NCI-H526 treated with DMSO at 0.1 percent for 48 hours (cell line): Measurements from ENCODE around the gene FOXC1.

ENCODE experiments used
- DNase-seq: peaks from one replicate; lab custom pipeline; 2025; lab: John Stamatoyannopoulos, UW

FOXC1 gene

DNA sequence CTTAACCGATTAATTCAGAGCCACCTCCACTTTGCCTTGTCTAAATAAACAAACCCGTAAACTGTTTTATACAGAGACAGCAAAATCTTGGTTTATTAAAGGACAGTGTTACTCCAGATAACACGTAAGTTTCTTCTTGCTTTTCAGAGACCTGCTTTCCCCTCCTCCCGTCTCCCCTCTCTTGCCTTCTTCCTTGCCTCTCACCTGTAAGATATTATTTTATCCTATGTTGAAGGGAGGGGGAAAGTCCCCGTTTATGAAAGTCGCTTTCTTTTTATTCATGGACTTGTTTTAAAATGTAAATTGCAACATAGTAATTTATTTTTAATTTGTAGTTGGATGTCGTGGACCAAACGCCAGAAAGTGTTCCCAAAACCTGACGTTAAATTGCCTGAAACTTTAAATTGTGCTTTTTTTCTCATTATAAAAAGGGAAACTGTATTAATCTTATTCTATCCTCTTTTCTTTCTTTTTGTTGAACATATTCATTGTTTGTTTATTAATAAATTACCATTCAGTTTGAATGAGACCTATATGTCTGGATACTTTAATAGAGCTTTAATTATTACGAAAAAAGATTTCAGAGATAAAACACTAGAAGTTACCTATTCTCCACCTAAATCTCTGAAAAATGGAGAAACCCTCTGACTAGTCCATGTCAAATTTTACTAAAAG lies 2.7 kb downstream of the FOXC1 start:
- DNase-seq: peak; percentile 21

DNA sequence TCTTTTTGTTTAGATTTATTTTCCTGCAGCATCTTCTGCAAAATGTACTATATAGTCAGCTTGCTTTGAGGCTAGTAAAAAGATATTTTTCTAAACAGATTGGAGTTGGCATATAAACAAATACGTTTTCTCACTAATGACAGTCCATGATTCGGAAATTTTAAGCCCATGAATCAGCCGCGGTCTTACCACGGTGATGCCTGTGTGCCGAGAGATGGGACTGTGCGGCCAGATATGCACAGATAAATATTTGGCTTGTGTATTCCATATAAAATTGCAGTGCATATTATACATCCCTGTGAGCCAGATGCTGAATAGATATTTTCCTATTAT lies 3.2 kb downstream of the FOXC1 start:
- DNase-seq: no peak

DNA sequence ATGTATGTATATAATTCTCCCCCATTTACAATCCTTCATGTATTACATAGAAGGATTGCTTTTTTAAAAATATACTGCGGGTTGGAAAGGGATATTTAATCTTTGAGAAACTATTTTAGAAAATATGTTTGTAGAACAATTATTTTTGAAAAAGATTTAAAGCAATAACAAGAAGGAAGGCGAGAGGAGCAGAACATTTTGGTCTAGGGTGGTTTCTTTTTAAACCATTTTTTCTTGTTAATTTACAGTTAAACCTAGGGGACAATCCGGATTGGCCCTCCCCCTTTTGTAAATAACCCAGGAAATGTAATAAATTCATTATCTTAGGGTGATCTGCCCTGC lies 3.6 kb downstream of the FOXC1 start:
- DNase-seq: no peak

DNA sequence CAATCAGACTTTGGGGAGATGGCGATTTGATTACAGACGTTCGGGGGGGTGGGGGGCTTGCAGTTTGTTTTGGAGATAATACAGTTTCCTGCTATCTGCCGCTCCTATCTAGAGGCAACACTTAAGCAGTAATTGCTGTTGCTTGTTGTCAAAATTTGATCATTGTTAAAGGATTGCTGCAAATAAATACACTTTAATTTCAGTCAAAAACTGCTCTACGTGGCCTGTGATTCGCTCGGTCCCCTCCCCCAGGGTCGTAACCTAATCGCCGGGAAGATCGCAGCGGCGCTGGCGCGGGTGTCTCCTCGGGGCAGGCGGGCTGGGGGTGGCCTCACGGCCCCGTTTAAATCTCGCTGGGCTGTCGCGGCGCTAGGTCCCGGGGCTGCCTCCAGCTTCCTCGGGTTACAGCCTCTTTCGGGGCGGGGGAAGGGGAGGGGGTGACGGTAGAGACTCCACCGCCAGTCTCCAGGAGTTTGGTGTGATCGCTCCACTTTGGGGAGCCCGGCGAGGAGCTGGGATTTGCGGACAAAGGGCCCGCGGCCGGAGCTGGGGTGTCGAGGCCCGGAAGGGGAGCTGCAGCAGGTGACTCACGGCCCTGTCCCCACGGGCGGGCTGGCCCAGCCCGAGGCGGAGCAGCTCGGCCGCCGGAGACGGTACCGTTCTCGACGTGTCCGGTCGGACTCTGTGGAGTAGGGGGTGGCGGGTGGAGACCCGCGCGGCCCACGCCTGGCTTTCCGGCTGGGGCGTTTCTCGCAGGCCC lies 4.2 kb downstream of the FOXC1 start:
- no peak for DNase-seq

DNA sequence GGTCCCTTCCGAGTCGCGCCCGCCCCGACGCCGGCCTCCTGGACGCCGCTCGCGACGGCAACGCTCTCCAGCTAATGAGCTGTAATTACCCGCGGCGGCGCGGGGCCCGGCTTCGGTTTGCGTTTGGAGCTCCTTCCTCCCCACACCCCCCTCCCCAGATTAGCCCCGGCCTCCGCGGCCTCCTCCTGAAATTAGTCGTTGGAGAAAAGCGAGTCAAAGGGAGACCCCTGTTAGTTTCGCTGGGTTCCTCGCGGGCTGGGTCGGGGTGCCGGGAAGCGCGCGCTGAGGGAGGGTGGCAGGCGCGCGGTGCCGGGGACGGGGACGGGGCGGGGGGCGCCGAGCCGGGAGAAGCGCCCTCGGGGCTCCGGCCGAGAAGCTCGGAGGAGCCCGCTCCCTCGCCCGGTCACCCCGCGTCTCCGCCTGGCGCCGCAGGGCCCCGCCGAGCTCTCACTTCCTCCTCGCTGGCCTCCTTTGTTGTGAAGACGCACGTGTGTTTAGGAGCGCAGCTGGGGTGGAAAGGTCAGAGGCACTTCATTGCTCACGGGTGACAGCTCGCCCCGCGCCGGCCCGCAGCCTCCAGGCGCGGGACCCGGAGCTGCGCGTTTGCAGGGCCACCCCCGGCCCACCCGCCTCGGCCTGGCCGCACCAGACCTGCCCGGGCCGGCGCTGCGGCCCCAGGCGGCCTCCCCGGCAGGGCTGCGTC lies 4.9 kb downstream of the FOXC1 start:
- DNase-seq: no peak

DNA sequence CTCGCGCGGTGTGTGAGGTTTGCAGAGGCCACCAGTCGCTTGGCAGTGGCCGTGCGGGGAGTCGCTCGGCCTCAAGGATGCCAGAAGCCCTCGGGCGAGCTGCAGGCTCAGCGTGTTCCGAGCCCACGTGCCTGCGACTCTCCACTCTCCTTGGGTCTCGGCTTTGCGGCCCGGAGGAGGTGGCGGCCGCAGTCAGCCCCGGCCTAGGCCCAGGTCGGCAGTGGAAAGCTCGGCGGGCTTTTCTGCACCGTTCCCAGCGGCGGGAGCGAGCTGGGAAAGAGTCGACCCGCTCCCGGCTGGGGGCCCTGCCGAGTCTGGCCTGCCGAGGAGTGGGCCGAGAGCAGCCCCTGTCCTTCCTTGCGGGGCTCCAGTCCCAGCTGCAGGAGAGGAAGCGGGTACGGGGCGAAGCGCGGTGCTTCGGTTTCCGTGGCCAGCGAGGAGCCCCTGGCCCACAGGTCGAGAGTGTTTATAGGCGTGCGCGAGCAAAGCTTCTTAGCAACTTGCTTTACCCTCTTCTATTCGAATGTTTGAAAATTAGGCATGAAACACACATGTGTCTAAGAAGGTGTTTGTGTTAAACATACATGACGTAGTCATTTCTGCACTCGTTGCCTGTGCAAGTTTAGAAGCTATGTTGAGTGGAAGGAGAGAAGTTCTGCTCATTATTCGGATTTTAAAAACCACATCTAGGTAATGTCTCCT lies 5.6 kb downstream of the FOXC1 start:
- DNase-seq: no peak

DNA sequence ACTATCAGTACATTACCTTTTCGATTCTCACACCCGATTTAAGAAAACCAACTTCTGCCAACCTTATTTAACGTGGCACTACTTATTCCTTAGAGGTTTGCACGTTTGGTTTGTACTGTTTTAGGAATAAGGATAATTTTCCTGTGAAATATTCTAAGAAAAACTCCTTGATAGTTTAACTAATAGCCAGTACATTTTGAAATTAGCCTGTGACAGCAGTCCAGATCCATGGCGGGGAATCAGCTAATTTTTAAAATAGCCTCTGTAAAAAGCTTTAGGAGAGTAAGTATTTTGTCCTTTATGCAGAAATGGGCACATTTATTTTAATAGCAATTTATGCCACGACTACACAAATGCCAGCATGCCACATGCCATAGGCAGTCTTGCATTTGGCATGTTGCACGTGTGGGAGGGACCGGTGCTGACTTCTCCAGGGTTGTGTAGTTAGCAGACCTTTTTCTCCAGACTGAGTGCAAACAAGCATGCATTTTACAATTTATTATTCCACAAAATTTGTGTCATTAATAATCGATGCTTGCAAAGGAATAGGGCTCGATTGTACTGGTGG lies 6.2 kb downstream of the FOXC1 start:
- DNase-seq: no peak

DNA sequence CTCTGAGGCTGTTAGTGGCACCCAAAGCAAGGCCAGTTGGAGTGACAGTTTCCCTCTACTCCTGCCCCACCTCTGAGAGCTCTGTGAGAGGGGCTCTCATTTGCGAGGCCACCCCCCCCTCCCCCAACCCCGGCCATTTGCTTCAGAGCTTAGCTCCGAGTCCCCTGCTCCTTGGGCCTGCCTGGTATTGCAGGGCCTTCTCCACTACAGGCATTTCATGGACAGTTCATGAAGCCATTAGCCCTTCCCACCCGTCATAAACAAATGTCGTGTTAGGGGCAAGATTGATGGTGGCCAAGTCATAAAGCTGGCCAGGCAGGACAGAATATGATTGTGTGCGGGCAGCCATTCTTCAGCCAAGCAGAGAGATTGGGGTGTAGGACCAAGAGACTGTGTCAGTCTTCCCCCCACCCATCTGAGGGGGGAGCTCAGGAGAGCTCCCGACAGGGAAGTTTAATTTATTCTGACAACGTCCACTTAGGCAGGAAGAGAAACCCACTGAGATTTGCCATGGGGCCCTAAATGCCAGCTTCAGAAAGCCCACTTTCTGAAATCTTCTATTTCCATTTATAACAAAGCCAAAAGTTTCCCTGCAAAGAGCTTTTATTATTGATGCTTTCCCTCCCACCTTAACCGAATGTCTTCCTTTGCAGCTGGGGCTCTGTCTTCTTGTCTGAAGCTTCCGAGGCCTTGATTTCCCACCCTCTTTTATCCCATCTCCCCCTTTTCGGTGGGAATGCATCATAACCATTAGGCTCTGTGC lies 7.2 kb downstream of the FOXC1 start:
- no peak for DNase-seq

DNA sequence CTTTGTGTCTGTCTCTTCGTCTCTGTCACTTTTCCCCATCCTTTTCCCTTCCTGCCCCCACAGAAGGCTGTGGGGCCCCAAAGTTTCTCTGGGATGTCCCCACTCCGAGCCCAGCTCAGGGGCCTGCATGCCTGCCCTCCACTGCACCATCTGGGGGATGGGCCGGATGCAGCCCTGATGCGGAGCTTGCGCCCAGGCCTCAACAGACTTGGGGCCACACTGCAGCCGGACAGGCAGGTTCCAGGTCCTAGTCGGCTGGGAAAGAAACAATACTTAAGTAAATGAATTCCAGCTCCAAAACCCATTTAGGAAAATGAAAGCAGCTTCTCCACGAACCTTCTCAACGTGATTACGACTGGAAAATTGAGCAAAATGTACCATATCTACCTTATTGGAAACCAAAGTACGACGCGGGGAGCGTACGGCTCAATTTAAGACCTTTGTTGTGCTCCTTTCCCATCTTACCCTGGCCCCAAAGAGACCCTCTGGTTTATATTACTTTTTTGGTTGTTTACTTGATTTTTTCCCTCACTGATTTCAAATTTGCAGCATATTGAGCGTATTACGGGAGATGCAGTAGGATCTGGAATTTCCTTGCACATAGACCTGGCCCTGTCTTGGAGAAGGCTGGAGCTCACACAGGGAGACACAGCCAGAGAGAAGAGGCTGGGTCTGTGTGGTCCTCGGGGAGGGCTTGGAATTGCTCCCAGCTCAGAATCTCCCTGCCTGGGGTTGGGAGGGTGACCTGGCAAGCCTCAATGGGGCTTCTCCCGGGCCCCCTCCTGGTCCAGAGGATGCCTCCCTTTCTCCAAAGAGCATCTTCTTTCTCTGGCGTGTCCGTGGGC lies 8.0 kb downstream of the FOXC1 start:
- DNase-seq: no peak

DNA sequence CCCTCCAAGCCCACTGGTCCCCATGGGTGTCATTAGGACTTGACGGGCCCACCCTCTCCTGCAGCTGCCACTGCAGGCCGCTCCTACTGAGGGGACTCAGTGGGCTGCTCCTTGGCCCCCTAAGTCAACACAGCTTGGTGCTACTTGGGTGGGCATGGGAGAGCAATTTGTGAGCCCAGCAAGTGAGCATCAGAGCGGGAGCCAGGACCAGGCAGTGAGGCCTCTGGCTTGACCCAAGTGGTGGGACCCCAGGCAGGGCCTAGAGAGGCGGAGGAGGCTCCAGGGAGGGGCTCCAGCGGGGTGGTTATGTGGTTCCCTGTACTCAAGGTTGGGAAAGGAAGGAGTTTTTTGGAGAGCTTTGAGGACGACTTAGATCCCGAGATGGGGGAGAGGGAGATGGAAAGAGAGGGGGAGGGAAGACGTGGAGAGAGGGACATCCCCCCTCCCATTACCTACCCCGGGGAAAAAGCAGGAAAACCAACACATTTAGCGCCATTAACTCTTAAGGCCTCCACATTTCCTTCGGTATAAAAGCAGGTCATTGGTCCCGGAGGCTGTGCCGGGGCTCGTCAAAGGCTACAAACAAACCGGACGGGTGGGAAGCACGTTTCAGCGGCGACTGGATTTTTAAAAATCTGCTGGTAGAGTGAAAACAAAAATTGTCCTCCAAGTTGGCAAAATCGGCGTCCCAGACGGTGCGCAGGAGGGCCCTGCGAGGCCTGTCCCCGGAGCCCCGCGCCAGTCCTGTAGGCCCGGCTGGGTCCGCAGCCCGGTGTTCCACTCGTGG lies 8.8 kb downstream of the FOXC1 start:
- no peak for DNase-seq

DNA sequence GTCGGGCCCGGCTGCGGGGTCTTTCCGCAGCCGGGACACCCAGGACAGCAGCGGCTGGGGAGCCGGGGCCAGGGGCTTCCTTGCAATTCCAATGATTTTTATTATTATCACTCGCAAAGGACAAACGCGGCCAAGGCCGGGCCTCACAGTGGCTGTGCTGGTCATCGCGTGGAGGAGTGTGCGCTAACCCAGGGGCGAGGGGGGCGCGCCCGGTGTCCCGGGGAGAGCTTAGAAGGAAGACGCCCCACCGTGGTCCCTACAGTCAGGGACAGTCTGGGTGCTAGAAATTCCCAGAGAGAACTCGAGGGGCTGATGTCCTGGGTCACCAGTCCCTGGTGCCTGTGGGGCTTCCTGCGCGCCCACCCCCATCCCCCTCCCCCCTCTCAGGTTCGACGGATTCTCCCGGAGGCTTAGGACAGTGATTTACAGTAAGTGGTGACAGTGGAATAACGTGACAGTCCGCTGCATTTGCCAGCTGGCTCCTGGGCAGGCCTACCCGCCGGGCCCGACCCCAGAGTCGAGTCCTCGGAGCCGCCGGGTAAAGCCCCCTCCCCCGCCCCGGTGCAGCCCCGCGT lies 9.5 kb downstream of the FOXC1 start:
- no peak for DNase-seq

DNA sequence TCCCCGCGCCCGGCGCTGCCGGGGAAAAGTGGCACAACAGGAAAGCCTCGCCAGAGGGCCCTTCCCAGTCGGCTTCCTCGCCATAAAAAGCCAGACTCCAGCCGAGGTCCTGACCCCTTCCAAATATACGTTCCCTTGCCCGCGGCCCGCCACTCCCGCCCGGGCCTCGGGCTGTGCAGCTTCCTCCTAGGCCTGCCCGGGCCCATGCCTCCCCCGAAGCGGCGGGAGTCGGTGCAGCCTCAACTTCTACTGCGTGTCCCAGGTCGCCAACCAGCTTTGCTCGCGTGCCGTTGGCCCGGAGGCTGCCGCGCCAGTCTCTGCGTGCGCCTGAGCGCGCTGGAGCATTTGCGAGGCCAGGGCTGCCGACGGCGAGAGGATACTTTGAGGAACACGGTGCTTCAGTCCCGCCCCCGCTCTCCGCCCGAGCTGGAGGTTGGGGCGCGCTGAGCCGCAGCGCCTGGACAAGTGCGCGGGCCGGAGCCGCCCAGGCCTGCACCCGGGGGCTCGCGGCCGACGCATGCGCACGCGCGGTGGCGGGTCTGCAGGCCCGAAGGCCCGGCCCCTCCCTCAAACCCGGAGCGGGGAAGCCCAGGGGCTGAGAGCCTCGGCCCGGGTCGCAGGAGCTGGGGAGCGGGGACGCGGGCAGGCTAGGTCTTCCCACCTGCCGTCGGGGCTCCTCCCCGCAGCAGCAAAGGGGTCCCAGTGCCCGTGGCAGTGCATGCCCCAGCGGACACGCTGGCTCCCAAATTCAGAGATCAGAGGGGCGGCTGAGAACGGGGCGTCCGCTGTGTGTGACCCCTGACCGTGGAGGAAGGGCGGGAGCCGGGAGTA lies 10.2 kb downstream of the FOXC1 start:
- no peak for DNase-seq

DNA sequence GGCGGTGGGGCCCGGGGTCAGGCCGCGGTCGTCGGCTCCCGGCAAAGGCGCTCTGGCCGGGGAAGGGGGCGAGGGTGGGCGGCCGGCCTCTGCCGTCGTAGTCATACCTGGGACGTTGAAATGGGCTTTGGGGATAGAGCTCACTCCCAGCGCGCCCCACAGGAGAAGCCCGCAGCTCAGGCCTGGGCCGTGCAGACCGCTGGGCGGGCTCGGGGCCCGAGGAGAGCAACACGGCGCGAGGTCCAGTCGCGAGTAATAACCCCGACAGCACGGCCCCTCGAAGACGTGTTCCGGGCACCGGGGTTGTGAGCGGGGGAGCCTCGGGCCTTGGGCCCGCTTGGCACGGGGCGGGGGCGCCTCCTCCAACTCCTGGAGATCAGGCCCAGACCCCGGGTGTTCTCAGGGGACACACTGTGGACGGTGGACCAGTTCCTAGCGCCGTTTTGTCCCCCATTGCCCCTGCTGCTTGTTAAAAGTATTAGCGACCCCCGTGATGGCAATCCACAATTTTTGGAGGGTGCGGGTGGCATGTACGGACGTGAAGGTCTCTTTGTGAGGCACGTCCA lies 10.9 kb downstream of the FOXC1 start:
- no peak for DNase-seq

DNA sequence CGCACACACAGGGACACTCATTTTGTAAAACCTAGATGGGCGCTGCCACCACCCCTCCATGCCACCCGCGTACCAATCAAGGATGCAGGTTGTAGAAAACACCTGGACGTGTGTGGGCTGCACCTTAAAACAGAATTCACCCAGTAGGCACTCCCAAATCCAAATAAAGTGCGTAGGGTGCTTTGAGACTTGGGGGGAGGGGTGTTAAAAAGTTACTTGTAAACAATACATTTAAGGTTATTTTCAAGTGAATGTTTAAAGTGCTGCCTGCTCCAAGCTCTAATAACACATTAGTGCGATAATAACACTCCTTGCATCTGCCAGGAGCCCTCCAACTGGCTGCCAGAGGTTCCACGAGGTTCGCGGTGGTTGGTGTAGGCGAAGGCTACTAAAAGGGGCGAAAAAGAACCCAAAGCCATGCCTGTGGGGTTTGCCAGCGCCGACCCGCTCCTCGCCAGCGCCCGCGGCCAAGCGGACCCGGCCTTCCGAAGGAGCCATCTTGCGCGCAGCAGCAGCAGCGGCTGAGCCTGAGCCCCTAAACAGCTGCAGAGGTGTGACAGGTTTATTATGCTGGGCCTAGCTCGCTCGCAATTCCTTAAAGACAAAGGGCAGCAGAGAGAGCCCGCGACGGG lies 11.5 kb downstream of the FOXC1 start:
- DNase-seq: no peak

DNA sequence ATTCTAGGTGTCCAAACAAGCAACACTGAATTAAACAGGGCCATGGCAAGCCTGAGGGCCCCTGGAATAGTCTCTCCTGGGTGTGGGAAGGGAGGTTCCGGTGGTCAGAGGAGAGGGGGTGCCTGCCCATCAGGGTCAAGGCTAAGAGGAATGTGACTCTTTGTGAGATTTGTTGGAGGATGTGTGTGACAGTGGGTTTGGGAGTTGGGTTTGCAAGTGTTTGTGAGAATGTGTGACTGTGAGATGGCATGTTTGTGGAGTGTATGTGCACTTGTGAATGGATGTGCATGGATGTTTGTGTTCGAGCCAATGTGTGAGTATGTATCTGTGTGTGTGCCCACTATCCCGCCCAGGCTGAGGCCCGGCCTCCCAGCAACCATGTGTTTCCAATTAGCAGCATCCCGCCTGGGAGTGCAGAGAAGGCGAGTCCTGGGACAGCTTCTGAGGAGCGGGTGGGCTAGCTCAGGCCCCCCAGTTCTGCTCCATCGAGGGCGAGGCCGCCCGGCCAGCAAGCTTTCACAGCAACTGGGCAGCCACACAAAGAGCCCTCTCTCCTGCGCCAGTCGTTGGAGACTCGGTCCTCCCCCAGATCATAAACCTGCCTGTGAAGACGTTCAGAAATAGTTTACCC lies 12.6 kb downstream of the FOXC1 start:
- DNase-seq: no peak

DNA sequence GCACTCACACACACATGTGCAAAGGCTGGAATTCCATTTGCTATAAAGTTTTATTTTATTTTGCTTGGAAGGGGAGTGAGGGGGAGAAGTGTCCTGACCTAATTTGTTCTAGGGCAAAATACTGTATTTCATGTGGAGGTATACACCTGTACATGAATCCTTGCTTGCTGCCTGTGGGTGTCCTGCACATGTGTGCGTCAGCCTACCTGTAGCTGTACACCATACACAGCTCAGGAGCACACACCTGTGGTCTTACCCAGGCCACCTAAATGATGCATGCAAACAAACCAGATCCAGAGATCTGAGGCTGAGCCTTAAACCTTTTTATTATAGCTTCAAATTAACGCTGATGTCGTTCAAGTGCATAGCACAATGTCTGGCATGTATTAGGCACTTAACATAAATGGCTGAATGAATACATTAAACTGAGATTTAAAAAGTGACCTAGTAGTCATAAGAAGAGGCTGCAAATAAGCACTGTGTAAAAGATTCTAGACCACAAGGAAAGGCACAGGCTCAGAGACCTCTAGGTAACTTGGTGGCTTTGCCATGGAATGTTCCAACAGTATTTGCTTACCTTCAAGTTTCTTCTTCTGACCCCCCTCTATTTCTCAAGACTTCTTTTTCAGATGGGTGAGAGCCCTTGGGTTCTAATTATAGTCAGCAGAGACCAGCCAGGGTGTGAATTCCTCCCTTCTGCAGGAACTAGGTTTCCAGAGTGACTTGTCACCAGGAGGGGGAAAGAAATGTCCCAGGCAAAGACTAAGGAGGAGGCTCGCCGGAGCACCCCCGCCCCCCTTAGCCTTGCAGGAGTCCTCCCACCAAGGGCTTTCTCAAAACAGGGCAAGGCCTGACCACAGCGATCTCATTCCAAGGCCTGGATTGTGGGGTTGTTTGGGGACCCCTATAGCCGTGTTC lies 13.4 kb downstream of the FOXC1 start:
- no peak for DNase-seq

DNA sequence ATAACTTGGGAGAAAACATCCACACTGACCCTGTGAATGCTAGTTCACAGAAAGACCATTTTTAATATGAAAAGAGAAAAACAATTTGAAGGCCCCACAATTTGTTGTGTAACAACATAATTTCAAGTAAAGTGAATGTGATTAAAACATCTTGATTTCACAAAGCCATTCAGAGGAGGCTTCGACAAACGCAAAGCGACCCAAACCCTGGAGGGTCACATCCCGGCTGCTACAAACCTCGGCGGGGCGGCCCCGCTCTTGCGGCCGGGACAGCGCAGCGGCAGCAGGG lies 14.0 kb downstream of the FOXC1 start:
- DNase-seq: no peak
